CD4-positive, alpha-beta T cell treated with Interleukin-10 for 1 hour (primary cell): Measurements from ENCODE around the gene TBC1D32.
"Not testable (repeated sequence)": the region's sequence is repeated elsewhere in the genome, so short reads cannot be mapped to it uniquely, and the experiment has no call there.

Experiments used
- DNase-seq: peaks from one replicate; pipeline ENCODE4 v3.0.0-alpha.2; 2020

TBC1D32 gene

DNA sequence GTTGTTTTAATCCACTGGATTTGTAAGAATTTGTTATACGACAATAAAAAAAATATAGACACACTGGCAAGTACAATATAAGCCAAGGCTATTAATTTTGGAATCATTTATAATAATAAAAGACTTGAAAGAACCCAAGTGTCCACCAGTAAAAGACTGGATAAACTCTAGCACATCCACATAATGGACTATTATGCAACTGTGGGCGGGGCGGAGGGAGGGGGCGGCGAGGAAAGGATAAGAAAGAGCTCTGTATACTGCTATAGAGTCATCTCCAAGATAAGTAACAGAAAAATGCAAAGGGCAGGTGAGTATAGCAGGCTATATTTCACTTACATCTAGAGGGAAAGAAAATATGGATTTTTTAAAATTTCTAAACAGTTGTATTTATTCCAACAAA lies 123.3 kb downstream of the TBC1D32 start:
- no peak for DNase-seq

DNA sequence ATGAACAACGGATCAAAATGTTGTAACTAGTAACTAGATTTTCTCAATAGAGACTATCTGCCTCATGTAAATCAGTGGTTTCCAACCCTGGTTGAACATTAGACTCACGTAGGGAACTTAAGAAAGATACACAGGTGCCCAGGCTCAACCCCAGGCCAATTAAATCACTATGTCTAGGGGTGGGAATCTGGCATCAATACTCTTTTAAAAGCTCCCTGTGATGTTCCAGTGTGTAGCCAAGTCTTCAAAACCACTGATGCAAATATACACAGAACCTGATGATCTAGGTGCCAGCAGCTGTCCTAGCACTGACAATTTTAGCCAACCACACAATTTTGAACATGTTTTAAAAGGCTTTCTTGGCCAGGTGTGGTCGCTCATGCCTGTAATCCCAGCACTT lies 128.7 kb downstream of the TBC1D32 start:
- DNase-seq: no peak

GRCh38 chr6:121201105-121201504 lies 133.2 kb downstream of the TBC1D32 start:
- DNase-seq: no peak

GRCh38 chr6:121196042-121196441 lies 138.2 kb downstream of the TBC1D32 start:
- DNase-seq: not testable (repeated sequence)

DNA sequence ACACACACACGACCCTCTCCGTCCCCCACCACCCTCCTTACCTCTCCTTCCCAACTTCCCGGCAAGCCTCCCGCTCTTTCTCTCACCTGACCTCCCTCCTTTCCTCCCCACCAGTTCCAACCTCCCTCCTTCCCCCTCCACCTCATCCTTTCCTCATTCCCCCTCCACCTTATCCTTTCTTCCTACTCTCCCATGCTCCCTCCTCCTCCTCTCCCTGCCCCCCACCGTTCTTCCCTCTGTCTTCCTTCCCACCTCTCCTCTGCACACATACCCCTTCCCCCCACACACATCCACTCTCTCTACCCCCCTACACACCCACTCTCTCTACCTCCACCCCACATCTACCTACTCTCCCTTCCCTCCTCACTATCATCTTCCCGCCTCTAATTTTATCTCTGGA lies 144.2 kb downstream of the TBC1D32 start:
- DNase-seq: no peak

DNA sequence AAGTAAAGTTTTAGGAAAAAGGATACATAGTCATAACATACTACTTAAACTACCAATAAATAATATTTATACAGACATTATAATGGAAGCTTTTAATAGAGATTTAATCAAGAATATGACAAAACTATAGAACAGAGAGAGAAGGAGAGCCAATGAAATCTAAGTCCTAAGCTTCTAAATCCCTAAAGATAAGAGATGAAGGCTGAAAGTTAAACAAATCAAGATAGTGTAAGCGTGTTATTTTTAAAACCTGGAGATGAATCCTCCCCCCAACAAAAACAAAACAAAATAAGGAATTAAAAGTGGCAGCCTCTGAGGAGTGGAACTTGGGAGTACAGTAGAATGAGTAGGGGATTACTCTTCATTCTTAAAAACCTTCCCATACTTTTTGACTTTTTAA lies 145.9 kb downstream of the TBC1D32 start:
- DNase-seq: no peak

GRCh38 chr6:121187833-121188200 lies 146.5 kb downstream of the TBC1D32 start:
- DNase-seq: no peak

- DNase-seq: no peak
Measured at GRCh38 chr6:121187200-121187832, 147.0 kb downstream of the TBC1D32 start.

GRCh38 chr6:121183742-121184141 lies 150.5 kb downstream of the TBC1D32 start:
- DNase-seq: no peak

DNA sequence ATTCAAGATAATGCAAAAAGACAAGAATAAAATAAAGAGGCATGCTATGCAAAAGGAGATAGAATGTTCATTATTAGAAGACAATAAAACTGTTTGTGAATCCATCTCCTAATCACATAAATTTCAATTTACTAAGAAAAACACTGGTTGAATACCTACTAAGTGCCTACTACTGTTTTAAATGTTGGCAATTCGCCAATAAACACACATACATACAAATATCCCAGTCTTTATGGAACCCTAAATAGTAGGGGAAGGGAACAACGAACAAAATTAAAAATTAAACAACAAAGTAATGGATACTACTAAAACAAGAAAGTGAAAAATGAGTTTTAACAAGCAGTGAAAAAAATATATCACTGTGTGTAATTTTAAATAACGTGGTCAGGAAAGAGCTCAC lies 158.5 kb downstream of the TBC1D32 start:
- DNase-seq: no peak

DNA sequence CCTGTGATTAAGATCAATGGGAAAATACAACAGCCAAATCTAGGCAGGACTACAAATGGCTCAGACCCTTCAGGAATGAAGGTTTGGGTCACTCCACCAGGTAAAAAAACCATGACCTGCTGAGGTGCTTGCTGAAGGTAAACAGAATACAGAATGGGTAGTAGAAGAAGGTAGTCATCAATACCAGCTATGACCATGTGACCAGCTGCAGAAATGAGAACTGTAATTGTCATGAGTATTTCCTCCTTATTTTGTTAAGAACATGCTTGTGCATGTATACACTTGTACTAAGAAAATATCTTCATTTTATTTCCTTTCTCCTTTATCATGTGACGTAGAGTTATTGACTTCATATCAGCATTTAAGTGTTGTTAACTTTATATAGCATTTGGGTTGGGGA lies 161.8 kb downstream of the TBC1D32 start:
- DNase-seq: not testable (repeated sequence)

GRCh38 chr6:121171879-121172278 lies 162.4 kb downstream of the TBC1D32 start:
- no peak for DNase-seq

DNA sequence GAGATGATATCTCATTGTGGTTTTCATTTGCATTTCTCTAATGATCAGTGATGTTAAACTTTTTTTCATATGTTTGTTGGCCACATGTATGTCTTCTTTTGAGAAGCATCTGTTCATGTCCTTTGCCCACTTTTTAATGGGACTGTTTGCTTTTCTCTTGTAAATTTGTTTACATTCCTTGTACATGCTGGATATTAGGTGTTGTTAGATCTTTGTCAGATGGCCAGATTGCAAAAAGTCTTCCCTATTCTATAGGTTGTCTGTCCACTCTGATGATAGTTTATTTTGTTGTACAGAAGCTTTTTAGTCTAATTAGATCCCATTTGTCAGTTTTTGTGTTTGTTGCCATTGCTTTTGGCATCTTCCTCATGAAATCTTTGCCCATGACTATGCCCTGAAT lies 172.4 kb downstream of the TBC1D32 start:
- DNase-seq: no peak

GRCh38 chr6:121160276-121160675 lies 174.0 kb downstream of the TBC1D32 start:
- DNase-seq: no peak

GRCh38 chr6:121158891-121159290 lies 175.4 kb downstream of the TBC1D32 start:
- no peak for DNase-seq

DNA sequence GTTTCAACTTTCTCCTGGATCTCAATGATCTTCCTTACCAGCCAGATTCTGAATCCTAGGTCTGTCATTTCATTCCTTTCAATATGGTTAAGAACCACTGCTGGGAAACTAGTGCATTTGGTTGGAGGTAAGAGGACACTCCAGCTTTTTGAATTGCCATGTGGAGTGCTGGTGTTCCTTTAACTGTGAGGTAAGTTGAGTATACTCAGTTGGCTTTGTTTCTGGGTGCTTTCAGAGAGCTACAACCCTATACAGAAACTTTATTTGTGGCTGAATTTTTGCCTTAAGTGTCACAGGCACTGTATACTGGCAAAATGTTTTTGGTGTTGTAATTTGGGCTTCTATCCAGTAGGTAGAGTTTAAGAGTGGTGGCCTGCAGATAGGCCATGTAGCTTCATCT lies 175.8 kb downstream of the TBC1D32 start:
- no peak for DNase-seq

DNA sequence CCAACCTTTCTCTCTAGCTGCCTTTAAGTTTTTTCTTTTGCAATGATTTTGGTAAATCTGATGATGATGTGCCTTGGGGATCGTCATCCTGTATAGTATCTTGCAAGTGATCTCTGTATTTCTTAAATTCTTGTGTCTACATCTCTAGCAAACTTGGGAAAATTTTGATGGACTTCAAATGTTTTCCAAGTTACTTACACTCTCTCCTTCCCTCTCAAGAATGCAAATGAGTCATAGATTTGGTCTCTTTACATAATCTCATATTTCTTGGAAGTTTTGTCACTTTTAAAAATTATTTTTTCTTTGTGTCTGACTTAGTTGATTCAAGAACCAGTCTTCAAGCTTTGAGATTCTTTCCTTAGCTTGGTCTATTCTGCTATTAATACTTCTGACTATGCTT lies 176.4 kb downstream of the TBC1D32 start:
- no peak for DNase-seq

GRCh38 chr6:121143476-121143875 lies 190.8 kb downstream of the TBC1D32 start:
- no peak for DNase-seq

GRCh38 chr6:121142093-121142492 lies 192.2 kb downstream of the TBC1D32 start:
- no peak for DNase-seq

GRCh38 chr6:121135425-121135824 lies 198.9 kb downstream of the TBC1D32 start:
- DNase-seq: no peak

DNA sequence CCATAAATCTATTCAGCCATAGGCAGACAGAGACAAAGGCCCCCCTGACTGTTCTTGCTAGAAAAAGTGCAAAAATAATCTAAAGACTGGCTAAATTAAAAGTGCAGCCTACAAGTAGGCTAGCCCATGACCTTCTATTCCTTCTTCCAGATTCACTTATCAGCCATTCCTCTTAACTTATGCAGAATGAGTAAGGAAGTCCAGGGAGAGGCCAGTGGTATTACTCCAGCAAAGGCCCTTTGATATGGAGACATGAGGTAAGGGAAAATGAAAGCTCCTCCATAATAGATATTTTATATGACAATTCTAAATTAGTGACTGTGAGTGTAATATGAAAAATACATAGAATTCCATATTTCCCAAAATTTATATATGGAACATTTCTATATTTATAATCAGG lies 199.4 kb downstream of the TBC1D32 start:
- DNase-seq: no peak

GRCh38 chr6:121124600-121124999 lies 209.7 kb downstream of the TBC1D32 start:
- DNase-seq: no peak

- no peak for DNase-seq
Measured at GRCh38 chr6:121112356-121112755, 221.9 kb downstream of the TBC1D32 start.

DNA sequence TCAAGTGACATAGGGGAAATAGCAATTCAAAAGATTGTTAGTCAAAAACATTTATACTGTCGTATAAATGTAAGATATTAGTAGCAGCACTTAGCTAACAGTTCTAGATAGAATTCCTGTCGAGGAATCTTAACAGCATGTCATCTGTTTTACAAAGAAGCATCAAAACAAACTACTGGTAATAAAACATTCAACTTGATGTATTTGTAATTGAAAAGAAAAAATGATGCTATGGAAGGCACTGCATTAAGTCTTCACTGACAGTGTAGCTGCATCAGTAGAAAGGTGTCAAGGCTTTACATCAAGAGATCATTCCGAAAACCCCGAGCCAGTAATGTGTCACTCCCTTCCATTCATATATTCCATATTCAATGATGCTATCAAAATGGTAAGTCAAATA lies 223.5 kb downstream of the TBC1D32 start:
- DNase-seq: no peak

- DNase-seq: no peak
Measured at GRCh38 chr6:121106962-121107361, 227.3 kb downstream of the TBC1D32 start.

GRCh38 chr6:121105461-121105860 lies 228.8 kb downstream of the TBC1D32 start:
- DNase-seq: no peak
